Breast epithelium (tissue), 4 donors: ENCODE data around the gene TEAD3. TPM values are rescaled to one million over a fixed set of nuclear protein-coding genes. Genes with fewer than 3 reads are reported as not detected.
A peak's percentile ranks its signal among the peaks of the same experiment; 100 is the strongest.

Source experiments
- DNase-seq, 2 donors: peaks; one replicate each; pipeline ENCODE4 v3.0.0-alpha.2; 2019; ENCODE audit warnings: low spot score in 2 of 2
- H3K27ac ChIP-seq, 2 donors: fragments of 200-600 bp; sonication (generic) in 1 of 2; one replicate each; pipeline ENCODE4 v1.5.1; 2016 to 2019; ENCODE audit warnings: mild to moderate bottlenecking in 1 of 2
- H3K27me3 ChIP-seq, 2 donors: fragments of 200-600 bp; sonication (generic) in 1 of 2; one replicate each; pipeline versions ENCODE4 v1.5.1 to v1.6.0; 2017 to 2019; ENCODE audit warnings: control low read depth in 1 of 2, mild to moderate bottlenecking in 1 of 2
- H3K36me3 ChIP-seq: fragments of 200-600 bp; one replicate; pipeline ENCODE4 v1.5.1; 2019
- H3K4me1 ChIP-seq, 2 donors: fragments of 200-600 bp; sonication (generic); one replicate each; pipeline ENCODE4 v1.5.1; 2016 to 2019; ENCODE audit warnings: control low read depth in 1 of 2
- H3K4me3 ChIP-seq, 3 donors: fragments of 200-600 bp; sonication (generic); 1 replicate in 2 of 3; 2 replicates in 1 of 3; pipeline ENCODE4 v1.5.1; 2016 to 2019; ENCODE audit warnings: mild to moderate bottlenecking in 3 of 3, moderate library complexity in 2 of 3
- H3K9me3 ChIP-seq, 2 donors: fragments of 200-600 bp; sonication (generic) in 1 of 2; one replicate each; pipeline ENCODE4 v1.5.1; 2016 to 2019; ENCODE audit warnings: control low read depth in 1 of 2
- POLR2A ChIP-seq: fragments of 450-650 bp; IDR thresholded peaks from one replicate; pipeline ENCODE4 v1.6.1; 2016; ENCODE audit warnings: antibody characterized with exemption, mild to moderate bottlenecking, moderate library complexity
- POLR2AphosphoS5 ChIP-seq, 3 donors: sonication (generic); formaldehyde crosslinking; IDR thresholded peaks; one replicate each; pipeline ENCODE4 v1.6.1; 2017; ENCODE audit warnings: antibody characterized with exemption in 3 of 3
- intact Hi-C: fragments of 100-400 bp; cut with DNase I; formaldehyde crosslinking; loops from one replicate; pipeline ENCODE4 v1.15.1; 2023; ENCODE audit warnings: low total_unique reads
- total RNA-seq, 3 donors: library from RNA; depleted of rRNA; stranded (reverse); fragments of >200 nt; gene quantifications; one replicate each; pipeline ENCODE4 v1.1.0, GENCODE V29; 2016
- TF ChIP-seq, protein P1 (sequence below), 3 donors: fragments of 450-650 bp; IDR thresholded peaks; one replicate each; pipeline ENCODE4 v1.5.1; 2016 to 2017; ENCODE audit warnings: antibody characterized with exemption in 3 of 3, mild to moderate bottlenecking in 3 of 3, moderate library complexity in 3 of 3

Gene TEAD3
- total RNA-seq, 3 donors from 2014 or later: 5.6 to 28.2 (median 26.2) TPM

DNA sequence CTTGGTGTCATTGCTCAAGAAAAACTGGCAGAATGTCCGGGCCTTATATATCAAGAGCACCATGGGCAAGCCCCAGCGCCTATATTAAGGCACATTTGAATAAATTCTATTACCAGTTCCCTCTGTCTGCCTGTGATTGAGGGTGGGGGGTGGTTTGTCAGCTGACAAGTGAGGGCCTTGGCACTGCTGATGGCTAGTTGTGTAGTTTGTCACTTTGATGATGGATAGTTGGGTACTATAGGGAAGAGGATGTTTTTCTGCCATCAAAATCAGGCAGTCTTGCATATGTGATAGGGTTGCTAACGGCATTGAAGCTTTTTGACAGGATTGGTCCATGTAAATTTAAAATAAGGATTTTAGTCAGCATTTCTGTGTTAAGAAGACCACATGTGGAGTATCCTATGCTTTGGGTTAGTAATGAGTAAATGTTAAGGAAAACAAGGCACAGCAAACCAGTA, 26.2 kb downstream of the TEAD3 start:
- Histone ChIP-seq H3K27ac (peak overlapping the region; percentile 87 to 89), H3K4me1 (peaks cover 0 to 17% of the 10 kb centered on the region in 2 donors), H3K9me3 (no peaks in the 10 kb centered on the region), H3K4me3 (peak overlapping the region in 1 of 3 donors; percentile 89), H3K27me3 (no peaks in the 10 kb centered on the region), H3K36me3 (peaks cover 4% of the 10 kb centered on the region)
- no peak for DNase-seq
- intact Hi-C loops: no loop called here
- TF ChIP-seq, protein P1, sequence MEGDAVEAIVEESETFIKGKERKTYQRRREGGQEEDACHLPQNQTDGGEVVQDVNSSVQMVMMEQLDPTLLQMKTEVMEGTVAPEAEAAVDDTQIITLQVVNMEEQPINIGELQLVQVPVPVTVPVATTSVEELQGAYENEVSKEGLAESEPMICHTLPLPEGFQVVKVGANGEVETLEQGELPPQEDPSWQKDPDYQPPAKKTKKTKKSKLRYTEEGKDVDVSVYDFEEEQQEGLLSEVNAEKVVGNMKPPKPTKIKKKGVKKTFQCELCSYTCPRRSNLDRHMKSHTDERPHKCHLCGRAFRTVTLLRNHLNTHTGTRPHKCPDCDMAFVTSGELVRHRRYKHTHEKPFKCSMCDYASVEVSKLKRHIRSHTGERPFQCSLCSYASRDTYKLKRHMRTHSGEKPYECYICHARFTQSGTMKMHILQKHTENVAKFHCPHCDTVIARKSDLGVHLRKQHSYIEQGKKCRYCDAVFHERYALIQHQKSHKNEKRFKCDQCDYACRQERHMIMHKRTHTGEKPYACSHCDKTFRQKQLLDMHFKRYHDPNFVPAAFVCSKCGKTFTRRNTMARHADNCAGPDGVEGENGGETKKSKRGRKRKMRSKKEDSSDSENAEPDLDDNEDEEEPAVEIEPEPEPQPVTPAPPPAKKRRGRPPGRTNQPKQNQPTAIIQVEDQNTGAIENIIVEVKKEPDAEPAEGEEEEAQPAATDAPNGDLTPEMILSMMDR (IDR thresholded peaks at IDR 0.05): no peak
- TF ChIP-seq POLR2A (no peak), POLR2AphosphoS5 (IDR thresholded peaks at IDR 0.05) (no peak)

DNA sequence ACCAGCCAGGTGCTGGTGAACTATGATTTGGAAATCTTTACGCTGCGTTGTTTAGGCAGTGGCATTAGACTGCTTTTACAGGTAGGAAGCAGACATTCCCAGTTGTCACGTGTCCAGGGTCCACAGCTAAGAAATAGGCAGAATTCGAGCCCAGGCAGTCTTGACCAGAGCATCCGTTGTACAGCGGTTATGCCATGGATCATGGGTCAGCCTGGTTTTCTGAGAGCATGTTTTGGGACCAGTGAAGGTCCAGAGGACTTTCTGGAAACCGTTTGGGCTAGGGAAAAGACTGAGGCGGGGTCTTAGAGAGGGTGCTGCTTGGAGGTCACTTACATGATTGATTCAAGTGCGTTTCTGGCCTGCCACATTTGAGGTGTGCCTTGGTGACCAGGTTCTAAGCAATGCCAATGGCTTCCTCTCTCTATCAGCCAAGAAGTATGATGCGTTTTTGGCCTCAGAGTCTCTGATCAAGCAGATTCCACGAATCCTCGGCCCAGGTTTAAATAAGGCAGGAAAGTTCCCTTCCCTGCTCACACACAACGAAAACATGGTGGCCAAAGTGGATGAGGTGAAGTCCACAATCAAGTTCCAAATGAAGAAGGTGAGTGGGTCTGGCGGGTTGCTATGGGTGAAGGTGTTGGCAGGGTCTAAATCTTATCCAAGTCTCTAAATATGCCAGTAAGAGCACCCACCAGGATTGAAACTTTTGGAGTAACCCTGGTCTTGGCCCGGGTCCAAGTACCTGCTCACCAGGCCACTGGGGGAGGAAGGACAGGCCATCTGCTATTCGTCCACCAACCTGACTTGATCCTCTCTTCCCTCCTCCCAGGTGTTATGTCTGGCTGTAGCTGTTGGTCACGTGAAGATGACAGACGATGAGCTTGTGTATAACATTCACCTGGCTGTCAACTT, 26.9 kb downstream of the TEAD3 start:
- peak overlapping the region; percentile 64 to 90 (median 89) for H3K4me3 ChIP-seq
- peaks cover 4% of the 10 kb centered on the region for H3K36me3 ChIP-seq
- DNase-seq: no peak
- peaks cover 0 to 17% of the 10 kb centered on the region in 2 donors for H3K4me1 ChIP-seq
- H3K9me3 ChIP-seq: no peaks in the 10 kb centered on the region
- H3K27me3 ChIP-seq: no peaks in the 10 kb centered on the region
- peak overlapping the region; percentile 87 to 89 for H3K27ac ChIP-seq
- intact Hi-C loops: loop anchor here (5.0 kb wide), 1 partner anchor 128 kb away; the partner anchor contains the start of gene PPARD
- TF ChIP-seq POLR2A (no peak), POLR2AphosphoS5 (IDR thresholded peaks at IDR 0.05) (peak in 1 of 3 donors; percentile 32)
- TF ChIP-seq, protein P1 (IDR thresholded peaks at IDR 0.05): no peak

DNA sequence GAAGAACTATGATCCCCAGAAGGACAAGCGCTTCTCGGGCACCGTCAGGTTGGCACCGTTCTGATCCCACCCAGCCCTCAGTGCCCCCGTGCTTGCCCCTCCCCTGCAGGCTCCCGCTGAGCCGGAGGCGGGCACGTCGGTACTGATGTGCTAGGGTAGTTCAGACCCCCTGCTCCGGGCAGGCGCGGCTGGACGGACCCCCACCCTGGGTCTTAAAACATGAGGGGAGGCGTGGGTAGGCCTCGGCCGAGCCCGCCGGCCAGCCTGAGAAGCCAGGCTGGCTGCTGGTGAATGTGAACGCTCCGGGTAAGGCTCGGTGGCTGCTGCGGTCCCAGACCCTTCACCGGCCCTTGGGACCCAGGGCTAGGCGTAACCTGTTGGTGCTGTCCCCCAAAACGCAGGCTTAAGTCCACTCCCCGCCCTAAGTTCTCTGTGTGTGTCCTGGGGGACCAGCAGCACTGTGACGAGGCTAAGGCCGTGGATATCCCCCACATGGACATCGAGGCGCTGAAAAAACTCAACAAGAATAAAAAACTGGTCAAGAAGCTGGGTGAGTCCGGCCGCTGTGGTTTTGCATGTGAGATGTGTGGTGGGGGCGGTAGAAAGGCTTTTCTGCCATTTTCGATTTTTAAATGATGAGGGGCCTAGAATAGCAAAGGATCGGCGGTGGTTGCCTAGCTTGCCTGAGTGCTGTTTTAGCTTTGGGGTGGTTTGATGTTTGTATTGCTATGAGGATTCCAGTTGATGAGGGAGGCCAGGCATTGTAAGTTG, 27.7 kb downstream of the TEAD3 start:
- no peaks in the 10 kb centered on the region for H3K36me3 ChIP-seq
- DNase-seq: peak in 1 of 2 donors; percentile 34
- H3K27ac ChIP-seq: peak overlapping the region; percentile 87 to 89
- no peaks in the 10 kb centered on the region for H3K27me3 ChIP-seq
- peaks cover 0 to 17% of the 10 kb centered on the region in 2 donors for H3K4me1 ChIP-seq
- TF ChIP-seq POLR2AphosphoS5 (IDR thresholded peaks at IDR 0.05) (no peak), POLR2A (no peak)
- TF ChIP-seq, protein P1 (IDR thresholded peaks at IDR 0.05): no peak
- peak overlapping the region; percentile 64 to 90 (median 89) for H3K4me3 ChIP-seq
- no peaks in the 10 kb centered on the region for H3K9me3 ChIP-seq
- intact Hi-C loops: loop anchor here (5.0 kb wide), 1 partner anchor 127 kb away; the partner anchor contains the start of gene PPARD

DNA sequence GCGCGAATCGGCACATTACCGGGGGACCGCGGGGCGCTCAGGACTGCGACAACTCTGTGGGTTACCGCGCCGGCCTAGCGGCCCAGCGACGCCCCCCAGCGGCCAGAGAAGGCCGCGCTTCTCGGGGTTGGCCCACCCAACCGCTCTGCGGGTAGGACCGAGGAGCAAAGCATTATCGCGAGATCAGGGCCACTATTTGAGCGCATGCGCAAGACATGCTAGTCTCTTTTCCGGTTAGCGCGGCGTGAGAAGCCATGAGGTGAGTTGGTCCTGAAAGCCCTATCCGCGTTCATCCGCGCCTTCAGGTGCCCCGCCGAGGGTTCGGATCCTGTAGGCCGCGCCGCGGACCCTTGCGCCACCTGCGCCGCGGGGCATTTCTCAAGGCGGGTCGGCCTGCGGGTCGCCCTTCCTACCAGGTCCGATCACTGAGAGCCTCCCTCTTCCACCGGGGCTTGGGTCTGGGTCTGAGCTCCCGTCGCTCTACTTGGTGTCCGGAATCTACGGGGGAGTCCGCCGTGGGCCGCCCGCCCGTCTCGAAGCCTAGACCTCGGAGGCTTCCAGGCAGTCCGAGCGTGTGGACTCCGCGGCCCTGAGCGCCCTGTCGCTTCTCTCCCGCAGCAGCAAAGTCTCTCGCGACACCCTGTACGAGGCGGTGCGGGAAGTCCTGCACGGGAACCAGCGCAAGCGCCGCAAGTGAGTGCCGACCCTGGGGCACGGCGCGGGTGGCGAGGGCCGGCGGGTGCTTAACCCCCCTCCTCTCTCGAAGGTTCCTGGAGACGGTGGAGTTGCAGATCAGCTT, 28.5 kb downstream of the TEAD3 start, which contains the start of gene RPL10A:
Gene RPL10A (plus strand): TSS at position 221 of the 799 bp plus-strand sequence. CDS start 34 bp downstream, at position 255.
- peaks cover 0 to 17% of the 10 kb centered on the region in 2 donors for H3K4me1 ChIP-seq
- intact Hi-C loops: loop anchor here (5.0 kb wide), 1 partner anchor 126 kb away; the partner anchor contains the start of gene PPARD
- TF ChIP-seq, protein P1 (IDR thresholded peaks at IDR 0.05): peak; percentile 92 to 97 (median 97)
- TF ChIP-seq POLR2A (peak; percentile 78), POLR2AphosphoS5 (IDR thresholded peaks at IDR 0.05) (peak; percentile 97 to 98 (median 97))

More for the DNA sequence above, 28.5 kb downstream of the TEAD3 start, which contains the start of gene RPL10A:
- no peaks in the 10 kb centered on the region for H3K36me3 ChIP-seq
- H3K27me3 ChIP-seq: no peaks in the 10 kb centered on the region
- DNase-seq: peak; percentile 95 to 97
- H3K27ac ChIP-seq: peak within 1 kb of the TSS; percentile 87 to 89
- peak within 1 kb of the TSS; percentile 64 to 90 (median 89) for H3K4me3 ChIP-seq
- H3K9me3 ChIP-seq: no peaks in the 10 kb centered on the region
